ENCODE measurements around the gene EDEM3.
"Not testable (repeated sequence)": the region's sequence is repeated elsewhere in the genome, so short reads cannot be mapped to it uniquely, and the experiment has no call there.

Gene EDEM3

GRCh38 chr1:184739070-184739469, 15.6 kb downstream of the EDEM3 start:
- DNase-seq = no peak

DNA sequence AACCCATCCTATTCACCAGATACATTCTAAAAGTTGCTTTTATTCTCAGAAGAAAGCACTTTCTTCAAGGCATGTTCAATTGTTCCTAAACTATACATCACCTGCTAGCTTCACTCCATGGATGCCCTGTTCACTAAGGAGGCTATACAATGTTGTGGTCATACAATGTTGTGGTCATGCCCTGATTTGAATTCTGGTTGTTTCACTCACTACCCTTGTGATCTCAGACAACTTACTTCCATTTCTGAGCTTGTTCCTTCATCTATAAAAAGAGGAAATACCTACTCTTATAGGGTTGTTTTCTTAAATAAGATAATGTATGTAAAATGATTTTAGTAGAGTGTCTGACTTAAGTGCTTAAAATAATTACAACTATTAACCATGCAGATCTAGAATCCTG, 19.7 kb downstream of the EDEM3 start:
- no peak for DNase-seq

- no peak for DNase-seq
These were observed 29.8 kb downstream of the EDEM3 start for GRCh38 chr1:184724843-184725242.

DNA sequence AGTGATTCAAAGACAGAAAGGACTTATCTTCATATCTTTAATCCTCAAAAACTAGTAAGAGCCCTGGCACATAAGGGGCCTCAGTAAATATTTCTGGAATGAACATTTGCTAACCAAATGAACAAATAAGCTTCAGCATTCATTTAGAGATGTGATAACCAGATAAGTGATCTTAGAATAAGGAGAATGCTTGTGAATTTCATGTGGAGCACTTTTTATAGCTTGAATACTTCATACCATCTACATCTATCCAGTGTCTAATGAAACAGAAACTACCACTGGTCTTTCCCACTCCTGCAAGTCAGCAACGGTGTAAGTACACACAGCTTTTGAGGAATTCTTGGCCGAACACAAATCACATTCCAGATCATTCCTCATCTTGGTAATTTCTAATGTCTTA, 38.5 kb downstream of the EDEM3 start:
- DNase-seq = no peak

- DNase-seq = no peak
These were observed 45.2 kb downstream of the EDEM3 start for GRCh38 chr1:184709418-184709817.

DNA sequence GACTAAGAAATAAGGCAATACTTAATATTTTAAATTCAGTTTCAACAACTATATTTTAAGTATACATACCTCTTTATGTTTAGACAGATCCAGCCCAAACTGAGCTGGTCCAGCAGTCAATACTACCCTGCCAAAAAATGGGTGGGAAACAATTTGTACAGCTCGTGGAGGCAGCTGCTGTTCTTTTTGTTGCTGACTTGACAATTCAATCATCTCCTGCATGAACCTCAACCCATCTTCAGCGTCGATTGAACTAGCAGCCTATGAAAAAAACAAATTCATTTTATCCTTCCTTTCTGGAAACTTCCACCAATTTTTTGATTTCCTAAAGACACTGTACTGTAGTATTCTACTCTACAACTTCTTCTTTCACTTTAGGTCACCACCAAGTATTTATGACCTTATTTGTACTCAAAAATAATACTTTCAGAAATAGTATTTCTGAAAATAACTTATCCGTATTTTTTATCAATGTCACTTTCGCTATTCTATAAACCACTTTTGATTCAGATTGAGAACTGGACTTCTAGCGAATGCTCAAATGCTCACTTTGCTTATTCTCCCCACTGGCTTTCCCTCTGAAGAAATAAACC, 46.5 kb downstream of the EDEM3 start:
- no peak for DNase-seq

DNA sequence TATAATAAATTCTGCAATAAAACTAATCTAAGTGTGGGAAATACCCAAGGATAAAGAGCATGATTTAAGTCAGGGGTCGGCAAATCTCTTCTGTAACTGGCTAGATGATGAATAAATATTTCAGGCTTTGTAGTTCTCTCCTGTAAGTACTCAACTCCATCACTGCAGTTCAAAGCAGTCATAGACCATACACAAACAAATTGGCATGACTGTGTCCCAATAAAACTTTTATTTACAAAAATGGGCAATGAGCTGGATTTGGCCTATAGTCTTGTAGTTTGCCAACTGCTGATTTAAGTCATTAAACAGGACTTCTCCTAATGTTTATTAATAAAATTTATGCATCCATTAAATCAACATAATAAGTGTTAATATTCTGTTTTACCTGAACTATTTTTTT, 49.4 kb downstream of the EDEM3 start:
- no peak for DNase-seq

GRCh38 chr1:184701816-184702215, 52.8 kb downstream of the EDEM3 start:
- no peak for DNase-seq

DNA sequence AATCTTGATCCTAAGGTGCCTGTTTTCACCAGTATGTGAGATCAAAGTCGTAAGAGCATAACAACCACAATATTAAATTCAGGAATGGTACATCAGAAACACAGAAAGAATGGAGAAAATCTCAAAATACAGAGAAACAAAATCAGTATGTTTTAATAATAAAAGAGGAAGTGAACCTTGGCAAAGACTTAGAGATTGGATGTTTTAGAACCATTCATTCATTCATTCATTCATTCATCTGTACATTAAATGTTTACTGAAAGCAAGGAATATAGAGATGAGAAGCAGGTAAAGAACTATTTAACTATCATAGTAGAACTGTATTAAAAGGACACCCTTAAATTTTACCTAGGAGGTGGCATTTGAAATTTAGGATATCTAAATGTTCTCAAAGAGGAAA, 55.7 kb downstream of the EDEM3 start:
- DNase-seq = no peak

DNA sequence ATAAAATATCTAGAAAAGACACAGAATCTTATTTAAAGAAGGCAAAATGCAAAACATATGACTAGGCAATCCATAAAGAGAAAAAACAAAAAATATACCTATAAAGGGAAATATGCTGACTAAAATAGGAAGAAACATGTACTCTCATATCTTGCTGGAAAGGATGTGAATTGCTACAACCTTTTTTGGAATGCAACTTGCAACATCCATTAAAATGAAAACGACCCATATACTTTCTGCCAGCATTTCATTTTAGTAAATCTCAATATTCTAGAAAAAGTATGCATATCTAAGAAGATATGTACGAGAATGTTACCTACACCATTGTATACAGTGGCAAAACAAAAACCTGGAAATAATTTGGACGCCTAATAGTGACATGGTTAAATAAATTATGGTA, 56.6 kb downstream of the EDEM3 start:
- no peak for DNase-seq

DNA sequence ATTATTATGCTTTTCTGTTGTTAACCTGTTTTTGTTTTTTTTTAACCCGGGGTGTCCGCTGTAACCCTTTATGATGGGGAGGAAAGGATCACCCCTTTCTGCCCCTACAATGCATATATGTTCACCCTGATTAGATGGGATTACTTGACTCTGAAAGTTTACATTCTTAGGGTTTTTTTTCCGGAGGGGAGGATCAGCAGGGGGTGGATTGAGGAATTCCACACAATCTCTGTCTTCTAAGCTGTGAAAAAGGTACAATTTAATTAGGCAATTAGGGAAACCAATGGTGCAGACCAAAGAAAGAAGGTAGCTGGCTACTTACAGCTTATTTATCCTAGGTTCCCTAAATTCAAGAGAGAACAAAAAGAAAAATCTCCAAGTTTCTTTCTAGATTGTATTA, 58.3 kb downstream of the EDEM3 start:
- DNase-seq = no peak

DNA sequence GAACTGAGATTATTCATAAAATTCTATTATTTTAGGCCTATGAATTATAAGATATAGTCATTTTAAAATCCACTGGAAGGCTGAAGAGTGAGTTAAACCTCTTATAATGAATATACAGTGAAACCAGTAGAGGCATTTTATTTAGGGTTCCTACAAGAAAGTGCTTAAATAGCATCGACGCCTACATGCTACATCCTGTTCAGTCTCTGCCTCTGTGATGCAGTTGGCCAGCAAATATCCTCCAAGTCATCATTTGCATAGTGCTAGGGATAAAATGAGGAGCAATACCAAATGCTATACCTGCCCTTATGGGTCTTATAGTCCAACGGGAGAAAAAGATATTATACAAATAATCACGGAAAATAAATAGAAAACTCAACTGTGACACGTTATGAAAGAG, 59.6 kb downstream of the EDEM3 start:
- no peak for DNase-seq

- DNase-seq = no peak
These were observed 61.6 kb downstream of the EDEM3 start for GRCh38 chr1:184693011-184693410.

DNA sequence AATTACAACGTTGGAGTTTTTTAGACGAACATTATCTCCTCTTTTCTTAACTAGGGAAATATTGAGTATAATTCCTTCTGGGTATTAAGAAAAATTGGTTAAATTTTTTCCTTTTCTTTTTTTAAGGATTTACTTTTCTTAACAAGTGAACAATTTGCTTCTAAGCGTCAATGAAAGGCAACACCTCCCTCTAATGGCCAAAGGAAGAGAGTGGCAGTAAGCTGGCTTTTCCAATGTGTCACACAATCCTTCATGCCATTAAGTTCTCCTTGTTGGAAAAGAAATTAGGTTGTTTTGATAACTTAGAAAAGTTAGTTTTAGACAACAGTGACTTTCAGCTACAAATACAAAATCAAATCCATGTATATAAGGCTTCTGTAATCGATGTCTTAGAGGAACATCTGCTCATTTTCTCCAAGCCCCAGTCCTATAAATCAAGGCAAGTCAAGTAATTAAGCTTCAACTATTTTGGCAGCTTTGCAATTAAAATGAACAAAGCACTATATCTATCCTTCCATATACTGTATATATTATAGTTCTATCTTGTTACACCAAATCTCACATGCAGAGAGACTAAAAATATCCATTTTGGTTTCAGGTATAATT, 62.8 kb downstream of the EDEM3 start:
- DNase-seq = no peak

GRCh38 chr1:184686540-184686939, 68.1 kb downstream of the EDEM3 start:
- no peak for DNase-seq

- DNase-seq = no peak
These were observed 69.5 kb downstream of the EDEM3 start for GRCh38 chr1:184685116-184685515.

DNA sequence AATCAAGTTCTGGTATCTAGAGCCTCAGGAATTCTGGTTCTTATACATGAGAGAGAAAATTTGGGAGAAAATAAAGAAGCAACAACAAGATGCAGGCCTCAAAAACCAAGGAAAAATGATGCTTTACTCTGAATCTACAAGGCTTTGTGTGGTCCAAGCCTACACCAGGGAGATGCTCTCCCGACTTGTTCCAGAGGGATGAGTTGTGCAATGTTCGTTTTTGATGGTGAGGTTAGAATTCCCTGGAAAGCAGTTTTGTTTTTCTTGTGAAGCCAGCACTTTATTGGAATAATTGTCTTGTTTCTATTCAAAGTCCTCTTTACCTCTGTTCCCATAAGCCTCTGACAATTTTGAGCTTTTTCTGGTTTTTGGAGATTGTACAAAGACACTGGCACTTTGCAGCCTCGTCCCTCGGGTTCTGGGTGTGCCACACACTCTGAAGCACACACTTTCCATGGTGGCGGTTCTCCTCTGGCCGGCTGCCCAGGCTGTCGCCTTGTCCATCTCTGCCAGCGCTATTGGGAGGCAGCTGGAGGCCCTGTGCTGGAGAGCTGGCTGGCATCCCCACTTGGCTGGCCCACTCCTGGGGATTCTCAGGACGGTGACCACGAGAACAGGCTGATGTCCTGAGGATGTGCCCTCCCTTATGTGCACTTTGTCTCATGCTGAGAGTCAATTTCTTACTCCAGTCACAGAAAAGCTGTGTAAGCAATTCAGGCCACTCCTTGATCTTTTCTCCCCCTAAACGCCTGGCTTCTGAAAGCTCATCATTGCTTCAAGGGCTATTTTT, 70.2 kb downstream of the EDEM3 start:
- DNase-seq = no peak

DNA sequence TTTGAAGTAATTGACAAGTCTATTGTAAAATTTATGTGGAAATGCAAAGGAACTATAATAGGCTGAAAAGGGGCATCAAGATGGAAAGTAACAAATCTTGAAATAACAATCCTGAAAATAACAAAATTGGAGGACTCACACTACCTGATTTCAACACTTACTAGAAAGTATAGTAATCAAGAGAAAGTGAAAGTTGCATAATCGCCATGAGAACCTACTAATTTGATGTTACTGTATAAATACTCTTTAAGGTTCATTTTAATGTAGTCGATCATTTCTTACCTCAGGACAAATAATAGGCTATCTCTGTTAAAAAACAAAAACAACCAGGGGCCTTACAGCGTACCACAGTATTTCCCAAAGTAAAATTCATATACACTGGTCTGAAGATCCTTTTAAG, 71.7 kb downstream of the EDEM3 start:
- DNase-seq = no peak

DNA sequence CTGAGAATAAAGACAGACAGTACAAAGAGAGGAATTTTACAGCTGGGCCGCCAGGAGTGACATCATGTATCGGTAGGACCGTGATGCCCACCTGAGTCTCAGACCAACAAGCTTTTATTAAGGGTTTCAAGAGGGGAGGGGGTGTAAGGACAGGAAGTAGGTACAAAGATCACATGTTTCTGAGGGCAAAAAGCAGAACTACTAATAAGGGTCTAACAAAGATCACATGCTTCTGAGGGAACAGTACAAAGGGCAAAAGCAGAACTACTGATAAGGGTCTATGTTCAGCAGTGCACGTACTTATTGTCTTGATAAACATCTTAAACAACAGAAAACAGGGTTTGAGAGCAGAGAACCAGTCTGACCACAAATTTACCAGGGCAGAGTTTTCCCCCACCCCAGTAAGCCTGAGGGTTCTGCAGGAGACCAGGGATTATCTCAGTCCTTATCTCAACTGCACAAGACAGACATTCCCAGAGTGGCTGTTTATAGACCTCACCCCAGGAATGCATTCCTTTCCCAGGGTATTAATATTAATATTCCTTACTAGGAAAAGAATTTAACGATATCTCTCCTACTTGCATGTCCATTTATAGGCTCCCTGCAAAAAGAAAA, 73.9 kb downstream of the EDEM3 start:
- DNase-seq = not testable (repeated sequence)

DNA sequence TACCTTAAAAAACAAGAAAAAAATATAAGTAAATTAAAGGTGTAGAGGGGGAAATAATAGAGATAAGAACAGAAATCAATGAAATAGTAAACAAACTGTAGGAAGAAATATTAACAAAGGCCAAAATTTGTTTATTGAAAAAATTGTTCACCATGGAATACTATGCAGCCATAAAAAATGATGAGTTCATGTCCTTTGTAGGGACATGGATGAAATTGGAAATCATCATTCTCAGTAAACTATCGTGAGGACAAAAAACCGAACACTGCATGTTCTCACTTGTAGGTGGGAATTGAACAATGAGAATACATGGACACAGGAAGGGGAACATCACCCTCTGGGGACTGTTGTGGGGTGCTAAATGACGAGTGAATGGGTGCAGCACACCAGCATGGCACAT, 75.2 kb downstream of the EDEM3 start:
- DNase-seq = not testable (repeated sequence)

- no peak for DNase-seq
These were observed 77.3 kb downstream of the EDEM3 start for GRCh38 chr1:184677344-184677743.

- DNase-seq = no peak
These were observed 81.4 kb downstream of the EDEM3 start for GRCh38 chr1:184673305-184673704.

GRCh38 chr1:184672013-184672726, 82.5 kb downstream of the EDEM3 start:
- DNase-seq = no peak
